T-cell (primary cell): ENCODE data around the gene GOLGA8H. TPM values are rescaled to one million over a fixed set of nuclear protein-coding genes. Genes with fewer than 3 reads are reported as not detected.
A peak's percentile ranks its signal among the peaks of the same experiment; 100 is the strongest.
"Not testable (repeated sequence)": the region's sequence is repeated elsewhere in the genome, so short reads cannot be mapped to it uniquely, and the experiment has no call there.

ENCODE experiments used
- ATAC-seq, 4 experiments: fragments of 200-7000 bp in 3 of 4; fragments of 150-1000 bp in 1 of 4; cut with Tn5 transposase; replicated peaks in 1 of 4; 1 replicate in 3 of 4; 2 replicates in 1 of 4; pipeline ENCODE4 v1.10.0; 2021; ENCODE audit warnings: moderate library complexity in 3 of 4, mild to moderate bottlenecking in 2 of 4, moderate number of reproducible peaks in 1 of 4
- CTCF ChIA-PET, 2 donors: fragments of 300-600 bp; sonication (Branson Sonifier 250); formaldehyde crosslinking; loops; one replicate each; lab custom pipeline; 2022; ENCODE audit warnings: antibody characterized with exemption in 2 of 2; lab: Charles Lee
- POLR2A ChIA-PET, 2 donors: fragments of 300-600 bp; sonication (Branson Sonifier 250); formaldehyde crosslinking; loops; one replicate each; lab custom pipeline; 2022; ENCODE audit warnings: antibody characterized with exemption in 2 of 2; lab: Charles Lee
- DNase-seq, 35 experiments: peaks; one replicate each; pipeline versions ENCODE4 v3.0.0 to v3.0.0-alpha.2; 2013 to 2023
- H3K27ac ChIP-seq: one replicate; pipeline ENCODE4 v1.5.1; 2013; ENCODE audit warnings: low read length
- H3K27me3 ChIP-seq, 2 experiments: replicated peaks in 1 of 2; 1 replicate in 1 of 2; 2 replicates in 1 of 2; pipeline versions ENCODE4 v1.6.1 to v1.7.0; 2013; ENCODE audit warnings: low read length in 1 of 2, mixed read lengths in 1 of 2; ENCODE audit not compliant: control insufficient read depth in 2 of 2, insufficient read depth in 2 of 2; ENCODE audit errors: extremely low read depth in 1 of 2
- H3K36me3 ChIP-seq, 2 donors: 1 replicate in 1 of 2; 2 replicates in 1 of 2; pipeline versions ENCODE4 v1.6.1 to v1.7.0; 2013; ENCODE audit warnings: low read length in 1 of 2; ENCODE audit not compliant: control insufficient read depth in 2 of 2, insufficient read depth in 1 of 2; ENCODE audit errors: extremely low read depth in 1 of 2
- H3K4me1 ChIP-seq, 2 experiments: 1 replicate in 1 of 2; 2 replicates in 1 of 2; pipeline versions ENCODE4 v1.6.1 to v1.7.0; 2013; ENCODE audit warnings: low read length in 2 of 2, mixed read lengths in 1 of 2; ENCODE audit not compliant: insufficient read depth in 2 of 2, control insufficient read depth in 1 of 2; ENCODE audit errors: extremely low read depth in 1 of 2
- H3K4me3 ChIP-seq, 2 donors: 1 replicate in 1 of 2; 2 replicates in 1 of 2; pipeline versions ENCODE4 v1.5.1 to v1.7.0; 2013; ENCODE audit warnings: mild to moderate bottlenecking in 2 of 2, low read length in 1 of 2, moderate library complexity in 1 of 2; ENCODE audit not compliant: control insufficient read depth in 1 of 2; ENCODE audit errors: extremely low read depth in 1 of 2
- H3K9me3 ChIP-seq: 2 replicates; pipeline ENCODE4 v1.7.0; 2013
- H3K27ac Mint-ChIP-seq, 2 donors: one replicate each; pipeline ENCODE4 v1.8.0; 2020 to 2021; ENCODE audit warnings: mild to moderate bottlenecking in 2 of 2, mixed read lengths in 2 of 2
- H3K27me3 Mint-ChIP-seq, 2 donors: one replicate each; pipeline ENCODE4 v1.8.0; 2021 to 2022; ENCODE audit warnings: mixed read lengths in 2 of 2
- H3K36me3 Mint-ChIP-seq: one replicate; pipeline ENCODE4 v1.8.0; 2021; ENCODE audit warnings: mixed read lengths
- H3K4me1 Mint-ChIP-seq, 3 donors: one replicate each; pipeline ENCODE4 v1.8.0; 2020 to 2022; ENCODE audit warnings: mixed read lengths in 3 of 3, mild to moderate bottlenecking in 1 of 3
- H3K4me3 Mint-ChIP-seq, 3 donors: one replicate each; pipeline ENCODE4 v1.8.0; 2020 to 2022; ENCODE audit warnings: mild to moderate bottlenecking in 3 of 3, mixed read lengths in 3 of 3, moderate library complexity in 3 of 3
- H3K9me3 Mint-ChIP-seq, 3 donors: one replicate each; pipeline ENCODE4 v1.8.0; 2020 to 2022; ENCODE audit warnings: mixed read lengths in 3 of 3
- WGBS: methylation state at CpG from one replicate; pipeline ENCODE4 v1.1.5; 2013; ENCODE audit warnings: missing lambda C conversion rate; ENCODE audit not compliant: insufficient coverage; 5-methylcytosine and 5-hydroxymethylcytosine counted together
- total RNA-seq, 35 experiments: library from RNA in 6 of 35; stranded (reverse) in 6 of 35; fragments of 120-200 nt in 1 of 35; gene quantifications; one replicate each; pipeline versions ENCODE4 v1.2.1 to v1.2.4 and lab custom pipeline; 2013 to 2026

GOLGA8H gene, protein sequence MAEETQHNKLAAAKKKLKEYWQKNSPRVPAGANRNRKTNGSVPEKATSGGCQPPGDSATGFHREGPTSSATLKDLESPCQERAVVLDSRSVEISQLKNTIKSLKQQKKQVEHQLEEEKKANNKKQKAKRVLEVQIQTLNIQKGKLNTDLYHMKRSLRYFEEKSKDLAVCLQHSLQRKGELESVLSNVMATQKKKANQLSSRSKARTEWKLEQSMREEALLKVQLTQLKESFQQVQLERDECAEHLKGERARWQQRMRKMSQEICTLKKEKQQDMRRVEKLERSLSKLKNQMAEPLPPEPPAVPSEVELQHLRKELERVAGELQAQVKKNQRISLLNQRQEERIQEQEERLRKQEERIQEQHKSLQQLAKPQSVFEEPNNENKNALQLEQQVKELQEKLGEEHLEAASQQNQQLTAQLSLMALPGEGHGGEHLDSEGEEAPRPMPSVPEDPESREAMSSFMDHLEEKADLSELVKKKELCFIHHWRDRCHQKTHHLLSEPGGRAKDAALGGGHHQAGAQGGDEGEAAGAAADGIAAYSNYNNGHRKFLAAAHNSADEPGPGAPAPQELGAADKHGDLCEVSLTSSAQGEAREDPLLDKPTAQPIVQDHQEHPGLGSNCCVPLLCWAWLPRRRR
- total RNA-seq, result not detected
- not detected for total RNA-seq (2013)
- total RNA-seq (lab: John Stamatoyannopoulos, UW), result 0 to 0.41 (median 0.12) reads per million in 29 experiments

DNA sequence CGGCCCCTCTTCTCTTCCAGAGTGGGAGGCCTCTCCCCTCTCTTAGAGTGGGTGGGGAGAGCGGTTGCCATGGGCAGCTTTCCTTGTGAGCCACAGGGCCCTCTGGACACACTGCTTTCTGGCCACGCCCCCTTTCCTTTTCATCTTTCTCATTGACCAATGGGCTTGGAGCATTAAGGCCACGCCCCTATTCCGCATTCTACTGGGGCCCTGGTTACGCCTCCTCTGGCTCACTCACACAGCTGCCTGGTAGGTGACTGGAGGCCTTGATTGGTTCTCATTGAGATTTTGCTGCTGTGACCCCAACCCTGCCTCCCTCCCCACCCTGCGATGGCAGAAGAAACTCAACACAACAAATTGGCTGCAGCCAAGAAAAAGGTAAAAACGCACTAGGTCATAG lies at the start of gene GOLGA8H:
TSS of gene GOLGA8H (plus strand) at position 233 of the 400 bp plus-strand sequence. CDS start at position 331, 98 bp downstream.
- H3K4me3 Mint-ChIP-seq, H3K9me3 Mint-ChIP-seq, H3K36me3 ChIP-seq, H3K27me3 Mint-ChIP-seq, H3K4me1 Mint-ChIP-seq, H3K4me3 ChIP-seq, POLR2A ChIA-PET, CTCF ChIA-PET, H3K9me3 ChIP-seq, H3K27me3 ChIP-seq, H3K36me3 Mint-ChIP-seq, H3K4me1 ChIP-seq, DNase-seq, ATAC-seq, H3K27ac ChIP-seq, H3K27ac Mint-ChIP-seq: not testable (repeated sequence)
- WGBS, result no CpG with 5 or more reads among the region's 8 CpGs

DNA sequence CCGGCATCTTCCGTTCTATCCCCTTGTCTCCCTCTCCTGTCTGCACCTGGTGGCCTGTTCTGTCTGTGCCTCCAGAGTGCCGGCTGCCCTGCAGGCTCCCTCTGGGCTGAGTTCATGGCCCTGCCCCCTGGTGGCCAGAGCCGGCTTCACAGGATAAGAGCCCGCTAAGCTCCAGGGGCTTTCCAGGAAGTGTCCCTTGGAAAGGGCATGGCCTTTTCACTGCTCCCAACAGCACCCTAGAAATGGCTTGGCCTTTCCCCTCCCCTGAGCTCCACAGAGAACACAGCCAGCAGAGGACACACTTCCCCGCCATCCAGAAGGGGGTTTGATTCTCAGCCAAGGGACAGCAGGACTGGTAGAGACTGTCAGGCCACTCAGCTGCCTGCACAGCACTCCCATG lies 36.9 kb upstream of the GOLGA8H start:
- H3K27ac ChIP-seq, POLR2A ChIA-PET, H3K4me3 ChIP-seq, CTCF ChIA-PET, H3K4me1 Mint-ChIP-seq, H3K9me3 Mint-ChIP-seq, H3K27me3 ChIP-seq, H3K27ac Mint-ChIP-seq, H3K9me3 ChIP-seq, H3K36me3 ChIP-seq, H3K27me3 Mint-ChIP-seq, H3K4me3 Mint-ChIP-seq, H3K4me1 ChIP-seq, H3K36me3 Mint-ChIP-seq: not testable (repeated sequence)
- ATAC-seq, result peak in 3 of 4 experiments; percentile 56 to 71 (median 60)
- DNase-seq, result peak in 4 of 35 experiments; percentile 0 to 11 (median 0)
- WGBS, result no CpG with 5 or more reads among the region's 6 CpGs

DNA sequence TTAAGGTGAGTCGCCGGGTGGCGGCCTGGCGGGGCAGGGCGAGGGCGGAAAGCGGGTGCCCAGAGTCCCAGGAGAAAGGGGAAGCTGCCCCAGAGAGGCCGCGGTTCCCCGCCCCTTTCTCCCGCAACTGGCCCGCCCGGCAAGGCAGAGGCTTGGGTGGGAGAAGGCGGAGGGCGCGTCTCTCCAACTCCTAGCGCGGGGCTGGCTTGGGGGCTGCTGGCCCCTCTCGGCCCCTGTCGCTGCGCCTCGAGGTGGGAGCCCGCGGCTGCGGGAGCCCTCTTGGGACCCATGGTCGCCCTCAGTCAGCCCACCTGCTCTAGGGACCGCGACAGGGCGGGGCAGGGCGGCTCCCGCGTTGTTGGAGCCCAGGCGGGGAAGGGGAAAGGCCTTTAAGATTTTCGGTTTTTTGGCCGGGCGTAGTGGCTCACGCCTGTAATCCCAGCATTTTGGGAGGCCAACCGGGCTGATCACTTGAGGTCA lies 30.8 kb upstream of the GOLGA8H start:
- peak in 3 of 4 experiments; percentile 47 to 64 (median 60) for ATAC-seq
- H3K4me3 ChIP-seq, H3K4me1 ChIP-seq, POLR2A ChIA-PET, H3K36me3 ChIP-seq, H3K27me3 Mint-ChIP-seq, H3K36me3 Mint-ChIP-seq, H3K27me3 ChIP-seq, H3K27ac ChIP-seq, H3K9me3 Mint-ChIP-seq, H3K4me3 Mint-ChIP-seq, CTCF ChIA-PET, H3K4me1 Mint-ChIP-seq, DNase-seq, H3K9me3 ChIP-seq, H3K27ac Mint-ChIP-seq: not testable (repeated sequence)
- no CpG with 5 or more reads among the region's 38 CpGs for WGBS

DNA sequence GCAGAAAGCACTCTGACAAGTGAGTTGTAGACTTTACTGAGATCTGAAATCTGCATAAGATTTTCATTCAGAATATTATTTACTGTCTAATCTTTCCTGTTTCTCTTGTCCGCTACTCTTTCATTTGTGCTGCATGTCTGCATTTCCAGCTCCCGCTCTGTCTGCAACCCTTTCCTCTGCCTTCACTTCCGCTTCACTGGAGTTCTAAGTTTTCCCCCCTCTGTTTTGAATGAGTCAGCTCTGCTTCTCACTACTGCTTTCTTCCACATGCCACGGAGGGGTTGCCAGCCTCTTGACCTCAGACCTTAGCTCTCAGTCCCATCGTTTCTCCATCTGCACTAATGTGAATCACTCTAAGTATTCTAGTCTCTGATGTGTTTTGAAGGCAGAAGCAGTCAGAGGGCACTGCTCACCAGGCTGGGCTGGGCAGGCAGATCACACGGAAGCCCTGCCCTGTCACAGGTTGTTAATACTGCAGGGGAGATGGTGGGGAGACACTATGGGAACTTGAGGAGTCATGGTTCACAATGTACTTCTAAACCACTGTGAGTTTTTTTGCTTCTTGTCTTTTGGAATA lies 24.3 kb upstream of the GOLGA8H start:
- not testable (repeated sequence) for ATAC-seq, H3K36me3 Mint-ChIP-seq

DNA sequence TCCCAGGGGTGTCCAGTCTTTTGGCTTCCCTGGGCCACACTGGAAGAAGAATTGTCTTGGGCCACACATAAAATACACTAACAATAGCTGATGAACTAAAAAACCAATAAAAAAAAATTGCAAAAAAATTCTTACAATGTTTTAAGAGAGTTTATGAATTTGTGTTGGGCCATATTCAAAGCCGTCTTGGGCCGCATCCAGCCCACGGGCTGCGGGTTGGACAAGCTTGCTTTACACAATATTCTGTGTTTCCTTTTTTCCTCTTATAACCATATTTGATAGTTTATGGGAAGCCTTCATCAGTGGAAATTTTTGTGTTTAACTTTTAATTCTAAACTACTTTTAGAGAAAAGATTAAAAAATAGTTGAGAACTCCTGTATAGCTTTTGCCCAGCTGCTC lies 23.1 kb upstream of the GOLGA8H start:
- POLR2A ChIA-PET, result not testable (repeated sequence)
- WGBS, result no CpG with 5 or more reads among the region's 4 CpGs

More for the DNA sequence above, 24.3 kb upstream of the GOLGA8H start:
- POLR2A ChIA-PET, H3K4me3 Mint-ChIP-seq, H3K4me1 ChIP-seq, H3K36me3 ChIP-seq, H3K27me3 Mint-ChIP-seq, DNase-seq, H3K27ac ChIP-seq, H3K4me3 ChIP-seq, H3K27ac Mint-ChIP-seq, H3K27me3 ChIP-seq, H3K9me3 Mint-ChIP-seq, CTCF ChIA-PET, H3K4me1 Mint-ChIP-seq, H3K9me3 ChIP-seq: not testable (repeated sequence)
- WGBS, result no CpG with 5 or more reads among the region's 6 CpGs

DNA sequence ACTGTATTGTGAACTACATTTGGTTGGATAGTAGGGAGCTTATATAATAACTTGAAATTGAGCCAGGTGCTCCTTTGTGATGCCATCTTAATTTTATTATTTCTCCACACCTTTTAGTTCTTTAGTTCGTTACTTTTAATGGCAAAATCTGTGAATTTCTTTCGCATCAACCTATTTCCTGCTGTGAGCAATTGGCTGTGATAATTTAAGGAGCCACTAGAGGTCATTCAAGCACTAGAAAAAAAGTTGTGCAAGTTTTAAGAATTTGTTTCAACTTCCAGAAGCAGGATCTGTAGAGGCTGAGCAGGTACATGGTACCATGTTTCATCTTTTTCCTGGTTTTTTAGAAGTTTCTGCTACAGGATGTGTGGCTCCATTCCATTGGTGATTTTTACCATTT lies 4.9 kb upstream of the GOLGA8H start:
- DNase-seq, H3K27me3 Mint-ChIP-seq, POLR2A ChIA-PET, H3K9me3 ChIP-seq, H3K27me3 ChIP-seq, H3K36me3 Mint-ChIP-seq, H3K27ac Mint-ChIP-seq, H3K4me3 ChIP-seq, ATAC-seq, H3K36me3 ChIP-seq, H3K4me1 ChIP-seq, H3K27ac ChIP-seq, H3K9me3 Mint-ChIP-seq, H3K4me1 Mint-ChIP-seq, H3K4me3 Mint-ChIP-seq, CTCF ChIA-PET: not testable (repeated sequence)
- no CpG with 5 or more reads among the region's 2 CpGs for WGBS

More for the DNA sequence above, 23.1 kb upstream of the GOLGA8H start:
- H3K4me1 ChIP-seq, H3K36me3 Mint-ChIP-seq, H3K27ac Mint-ChIP-seq, H3K27me3 Mint-ChIP-seq, H3K36me3 ChIP-seq, H3K4me3 Mint-ChIP-seq, H3K4me1 Mint-ChIP-seq, H3K4me3 ChIP-seq, DNase-seq, ATAC-seq, CTCF ChIA-PET, H3K9me3 ChIP-seq, H3K9me3 Mint-ChIP-seq, H3K27ac ChIP-seq, H3K27me3 ChIP-seq: not testable (repeated sequence)
